Measurements from ENCODE around the gene FSTL5.

Gene FSTL5

DNA sequence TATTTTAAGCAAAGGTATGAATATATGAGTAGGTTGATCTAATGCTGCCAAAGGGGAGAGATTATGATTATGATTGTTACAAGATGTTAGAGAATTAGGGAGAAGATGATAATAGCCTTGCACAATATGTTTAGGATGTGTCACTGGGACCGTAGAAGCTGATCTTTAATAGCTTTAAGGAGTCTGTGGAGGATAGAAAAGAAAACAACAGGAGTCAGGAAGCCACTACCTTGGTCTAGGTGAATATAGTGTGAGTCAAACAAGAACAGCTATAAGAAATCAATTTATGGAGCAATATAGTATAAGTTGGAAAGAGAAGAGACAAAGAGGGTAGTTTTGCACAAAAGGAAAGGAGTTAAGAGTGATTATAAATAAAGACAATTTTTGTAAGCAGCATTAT, 232.7 kb downstream of the FSTL5 start:
- DNase-seq (ENCODE audit: low read depth) = no peak
- TF ChIP-seq, protein P1, sequence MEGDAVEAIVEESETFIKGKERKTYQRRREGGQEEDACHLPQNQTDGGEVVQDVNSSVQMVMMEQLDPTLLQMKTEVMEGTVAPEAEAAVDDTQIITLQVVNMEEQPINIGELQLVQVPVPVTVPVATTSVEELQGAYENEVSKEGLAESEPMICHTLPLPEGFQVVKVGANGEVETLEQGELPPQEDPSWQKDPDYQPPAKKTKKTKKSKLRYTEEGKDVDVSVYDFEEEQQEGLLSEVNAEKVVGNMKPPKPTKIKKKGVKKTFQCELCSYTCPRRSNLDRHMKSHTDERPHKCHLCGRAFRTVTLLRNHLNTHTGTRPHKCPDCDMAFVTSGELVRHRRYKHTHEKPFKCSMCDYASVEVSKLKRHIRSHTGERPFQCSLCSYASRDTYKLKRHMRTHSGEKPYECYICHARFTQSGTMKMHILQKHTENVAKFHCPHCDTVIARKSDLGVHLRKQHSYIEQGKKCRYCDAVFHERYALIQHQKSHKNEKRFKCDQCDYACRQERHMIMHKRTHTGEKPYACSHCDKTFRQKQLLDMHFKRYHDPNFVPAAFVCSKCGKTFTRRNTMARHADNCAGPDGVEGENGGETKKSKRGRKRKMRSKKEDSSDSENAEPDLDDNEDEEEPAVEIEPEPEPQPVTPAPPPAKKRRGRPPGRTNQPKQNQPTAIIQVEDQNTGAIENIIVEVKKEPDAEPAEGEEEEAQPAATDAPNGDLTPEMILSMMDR (IDR thresholded peaks at IDR 0.05; ENCODE audit: low read depth, low read length, missing control alignments) = no peak
- H3K4me3 ChIP-seq (ENCODE audit: low read depth, low read length) = no peak overlapping the region
- in situ Hi-C loops (cut with HindIII; ENCODE audit: low sequenced_read_pairs) = no loop called here

DNA sequence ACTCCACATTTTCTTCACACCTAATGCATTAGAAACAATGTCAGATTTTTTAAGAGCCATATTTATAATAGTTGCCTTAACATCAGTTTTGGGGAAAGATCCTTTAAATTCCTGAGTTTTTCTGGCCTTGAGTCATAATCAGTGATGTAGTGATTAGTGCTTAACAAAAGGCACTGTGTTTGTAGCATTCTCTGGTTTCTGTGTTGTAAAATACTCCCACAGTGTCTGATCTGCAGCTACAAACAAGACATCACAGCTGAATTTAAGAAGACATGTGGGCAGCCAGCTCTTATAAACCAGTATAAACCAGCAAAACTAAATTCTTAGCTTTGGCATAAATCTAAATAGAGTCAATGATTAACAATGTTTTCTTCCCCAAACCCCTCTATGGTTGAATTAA, 233.8 kb downstream of the FSTL5 start:
- no peak overlapping the region for H3K4me3 ChIP-seq (ENCODE audit: low read depth, low read length)
- TF ChIP-seq, protein P1 (IDR thresholded peaks at IDR 0.05; ENCODE audit: low read depth, low read length, missing control alignments) = no peak
- DNase-seq (ENCODE audit: low read depth) = peak; percentile 28
- in situ Hi-C loops (cut with HindIII; ENCODE audit: low sequenced_read_pairs) = no loop called here

DNA sequence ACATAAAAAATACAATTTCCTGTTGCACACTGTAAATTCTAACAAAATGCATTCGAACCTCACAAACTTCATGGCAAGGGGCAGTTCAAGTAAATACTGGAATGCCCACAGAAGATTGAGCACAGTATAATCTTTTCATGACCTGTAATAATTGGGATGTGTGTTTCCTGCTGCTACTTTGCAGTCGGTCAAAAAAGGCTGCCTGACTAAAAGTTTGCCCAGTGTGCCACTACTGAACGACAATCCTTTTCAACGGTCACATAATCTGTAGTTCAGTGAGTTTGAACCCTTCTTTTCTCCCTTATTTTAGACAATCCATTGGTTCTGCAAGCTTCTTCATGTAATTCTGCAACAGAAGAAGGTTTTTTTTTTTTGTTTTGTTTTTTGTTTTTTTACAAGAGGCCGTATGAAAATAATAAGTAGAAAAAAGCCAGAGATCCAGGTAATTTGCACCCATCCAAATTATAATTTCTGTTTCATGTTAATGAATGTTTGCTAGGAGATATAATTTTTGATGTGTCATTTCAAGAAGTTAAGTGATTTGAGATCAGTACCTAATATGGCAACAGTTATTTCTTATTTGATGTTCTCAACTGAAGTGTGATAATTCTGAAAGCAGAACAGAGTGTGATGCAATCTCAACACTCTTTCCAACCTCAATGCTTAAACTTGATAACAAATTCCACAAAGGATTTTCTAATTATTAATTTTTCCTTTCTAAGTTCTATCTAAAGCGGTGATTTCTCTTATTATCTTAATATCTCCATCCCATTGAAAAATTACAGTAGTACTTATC, 237.6 kb downstream of the FSTL5 start:
- in situ Hi-C loops (cut with HindIII; ENCODE audit: low sequenced_read_pairs) = no loop called here
- DNase-seq (ENCODE audit: low read depth) = peak; percentile 1
- H3K4me3 ChIP-seq (ENCODE audit: low read depth, low read length) = no peak overlapping the region
- TF ChIP-seq, protein P1 (IDR thresholded peaks at IDR 0.05; ENCODE audit: low read depth, low read length, missing control alignments) = no peak

DNA sequence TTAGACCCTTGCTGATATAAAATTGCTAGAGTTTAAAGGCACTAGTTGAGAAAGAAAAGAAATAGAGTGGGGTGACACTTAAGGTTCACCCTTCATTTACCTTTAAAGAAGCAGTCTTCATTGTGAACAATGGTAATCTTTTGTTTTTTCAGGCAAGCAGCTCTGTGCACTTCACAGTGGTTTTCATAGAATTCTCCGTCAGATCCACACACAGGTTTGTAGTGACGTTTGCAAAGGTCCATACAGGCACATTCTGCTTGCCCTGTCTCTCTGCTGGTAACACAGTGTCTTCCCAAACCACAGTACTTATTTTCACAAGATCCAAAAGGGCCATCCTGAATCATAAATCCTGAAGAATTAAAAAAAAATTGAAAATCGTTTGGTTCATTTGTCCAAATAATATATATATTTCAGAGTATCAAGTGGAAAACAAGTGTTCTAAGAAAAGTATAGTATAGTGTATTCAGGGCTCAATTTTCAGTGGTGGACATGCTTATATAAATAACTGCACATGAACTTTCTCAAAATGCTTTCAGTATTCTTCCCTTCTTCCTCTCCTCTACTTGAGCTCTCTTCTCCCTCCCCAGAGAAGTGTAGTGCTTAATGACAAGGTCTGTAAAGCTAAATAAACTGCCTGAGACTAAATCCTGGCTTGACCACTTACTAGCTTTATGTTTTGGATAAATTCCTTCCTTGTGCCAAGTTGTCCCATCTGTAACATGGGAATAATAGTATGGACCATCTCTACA, 243.3 kb downstream of the FSTL5 start:
- no peak for DNase-seq (ENCODE audit: low read depth)
- no peak overlapping the region for H3K4me3 ChIP-seq (ENCODE audit: low read depth, low read length)
- in situ Hi-C loops (cut with HindIII; ENCODE audit: low sequenced_read_pairs) = no loop called here
- TF ChIP-seq, protein P1 (IDR thresholded peaks at IDR 0.05; ENCODE audit: low read depth, low read length, missing control alignments) = no peak

DNA sequence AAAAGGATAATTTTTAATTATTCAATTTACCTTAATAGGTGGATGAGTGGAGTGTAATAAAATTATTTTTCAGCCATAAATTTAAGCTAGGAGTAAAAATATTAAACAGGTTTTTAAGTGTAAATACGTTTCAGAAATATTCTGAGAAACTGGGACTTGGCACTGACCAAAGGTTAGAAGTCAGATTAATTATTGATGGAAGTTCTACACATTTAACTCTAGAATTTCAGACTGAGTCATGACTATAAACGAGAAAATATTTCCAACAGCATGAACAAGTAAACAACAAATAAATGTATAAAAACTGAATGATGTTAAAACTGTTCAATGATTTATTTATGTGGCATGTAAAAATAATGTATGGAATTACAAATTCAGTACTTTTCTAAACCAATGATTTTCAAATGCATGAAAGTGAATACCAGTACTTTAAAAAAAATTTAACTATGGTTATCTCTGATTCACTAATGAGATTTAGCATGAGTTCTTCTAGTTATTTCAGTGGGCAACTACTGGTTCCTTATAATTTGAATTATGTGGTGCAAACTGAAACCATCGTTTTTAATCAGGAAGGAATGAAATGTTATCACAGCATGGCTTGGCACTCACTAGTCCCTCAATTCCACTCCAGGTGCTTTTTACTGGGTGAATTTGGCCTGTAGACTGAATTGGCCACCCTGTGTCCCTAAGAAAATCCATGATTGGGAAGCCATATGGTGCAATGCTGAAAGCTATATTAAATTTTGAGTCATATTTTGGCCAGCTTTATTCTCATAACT, 244.2 kb downstream of the FSTL5 start:
- DNase-seq (ENCODE audit: low read depth) = no peak
- H3K4me3 ChIP-seq (ENCODE audit: low read depth, low read length) = no peak overlapping the region
- in situ Hi-C loops (cut with HindIII; ENCODE audit: low sequenced_read_pairs) = no loop called here
- TF ChIP-seq, protein P1 (IDR thresholded peaks at IDR 0.05; ENCODE audit: low read depth, low read length, missing control alignments) = no peak

DNA sequence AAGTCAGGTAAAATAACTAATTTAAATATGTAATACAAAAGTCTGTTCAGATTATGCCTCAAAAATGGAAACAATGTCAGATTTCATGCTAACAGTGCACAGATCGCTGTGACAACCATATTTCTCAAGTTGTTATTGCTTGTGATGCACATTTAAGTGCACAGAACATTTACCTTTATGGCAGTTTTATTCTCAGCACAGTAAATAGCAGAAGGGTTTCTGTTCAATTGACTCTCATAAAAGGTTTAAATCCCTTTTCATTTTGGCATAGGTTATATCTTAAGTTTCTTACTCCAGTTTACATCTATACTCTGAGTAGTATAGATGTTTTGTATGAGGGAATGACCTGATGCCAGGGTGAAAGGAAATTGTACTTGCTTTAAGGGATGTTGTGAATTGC, 247.8 kb downstream of the FSTL5 start:
- no peak overlapping the region for H3K4me3 ChIP-seq (ENCODE audit: low read depth, low read length)
- TF ChIP-seq, protein P1 (IDR thresholded peaks at IDR 0.05; ENCODE audit: low read depth, low read length, missing control alignments) = no peak
- DNase-seq (ENCODE audit: low read depth) = no peak
- in situ Hi-C loops (cut with HindIII; ENCODE audit: low sequenced_read_pairs) = no loop called here
